SIG-M5 treated with dmso at 0.1 percent for 504 hours (cell line): ENCODE results near the gene NOD2.

Source experiments
- DNase-seq: peaks from one replicate; lab custom pipeline; 2025; ENCODE audit not compliant: unreplicated experiment; lab: John Stamatoyannopoulos, UW

NOD2 gene

DNA sequence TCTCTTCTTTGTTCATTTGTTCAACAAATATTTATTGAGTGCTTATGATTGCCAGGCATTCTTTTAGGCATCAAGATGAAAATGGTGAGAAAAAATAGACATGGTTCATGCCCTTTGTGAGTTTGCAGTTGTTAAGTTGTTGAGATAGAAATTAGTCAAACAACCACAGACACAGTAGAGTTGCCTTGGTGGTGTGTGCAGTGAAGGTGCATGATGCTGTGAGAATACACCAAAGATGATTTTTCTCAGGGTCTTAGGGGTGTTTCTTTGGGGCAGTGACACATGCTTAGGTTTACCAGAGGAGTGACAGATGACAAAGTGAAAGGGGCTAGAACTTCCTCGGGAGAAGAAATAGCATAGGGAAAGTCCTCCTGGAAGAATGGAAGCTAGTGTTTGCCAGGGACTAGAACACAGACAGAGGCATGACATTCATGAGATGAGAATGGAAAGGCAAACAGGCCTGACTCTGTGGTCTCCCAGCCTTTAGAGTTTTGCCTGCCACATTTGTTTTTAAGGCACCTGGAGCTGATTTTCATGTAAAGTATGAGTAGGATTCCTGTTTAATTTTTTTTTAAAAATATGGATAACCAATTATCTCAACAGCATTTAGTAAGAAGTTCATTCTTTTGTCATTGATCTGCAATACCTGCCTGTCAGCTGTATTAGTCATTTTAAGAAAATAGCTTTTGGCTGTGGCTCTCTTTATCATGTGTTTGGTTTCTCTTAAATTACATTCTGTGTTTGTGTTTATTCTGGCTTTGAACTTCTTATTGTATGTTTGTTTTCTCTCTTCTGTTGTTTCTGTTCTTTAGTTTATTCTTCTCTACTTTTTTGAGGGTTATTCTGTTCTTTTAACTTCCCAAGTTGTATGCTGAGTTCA is 85.1 kb downstream of the NOD2 start:
- no peak for DNase-seq

- DNase-seq, result no peak
Measured at GRCh38 chr16:50781043-50781442, 87.6 kb downstream of the NOD2 start.

DNA sequence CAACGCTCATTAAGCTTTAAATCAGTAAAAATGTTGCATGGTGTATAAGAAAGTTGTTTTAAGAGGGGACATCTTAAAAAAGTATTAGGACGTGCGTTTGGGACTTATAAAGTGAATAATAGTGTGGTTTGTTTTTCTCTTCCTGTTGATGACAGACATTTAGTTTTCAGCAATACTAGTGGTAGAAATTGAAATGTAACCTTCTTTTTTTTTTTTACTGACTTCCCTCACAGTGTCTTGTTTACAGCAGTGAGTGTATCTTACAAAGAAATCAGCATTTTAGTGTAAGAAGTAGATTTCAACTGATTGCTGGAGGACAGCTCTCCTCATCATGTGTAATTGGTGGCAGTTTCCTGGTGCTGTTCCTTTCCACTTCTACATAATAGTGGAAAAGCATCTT is 88.1 kb downstream of the NOD2 start:
- DNase-seq, result no peak
